SH-SY5Y (cell line): Measurements from ENCODE around the gene GRID2.

ENCODE experiments used
- GATA2 ChIP-seq: IDR thresholded peaks from 2 replicates; pipeline ENCODE4 v1.6.1; 2011; ENCODE audit warnings: mild to moderate bottlenecking, low read depth, low read length
- GATA3 ChIP-seq: IDR thresholded peaks from 2 replicates; pipeline ENCODE4 v1.6.1; 2011; ENCODE audit warnings: low read depth, mild to moderate bottlenecking, low read length, moderate library complexity

The GRID2 gene

GRCh38 chr4:92968556-92968955, 664.8 kb downstream of the GRID2 start:
- TF ChIP-seq GATA3 (no peak), GATA2 (no peak)

GRCh38 chr4:92968996-92969395, 665.2 kb downstream of the GRID2 start:
- TF ChIP-seq GATA3 (no peak), GATA2 (no peak)

GRCh38 chr4:92969650-92970379, 666.0 kb downstream of the GRID2 start:
- no peak for TF ChIP-seq GATA2
- no peak for TF ChIP-seq GATA3

GRCh38 chr4:92970996-92971395, 667.2 kb downstream of the GRID2 start:
- TF ChIP-seq GATA3, result no peak
- TF ChIP-seq GATA2, result no peak

GRCh38 chr4:92988301-92988700, 684.5 kb downstream of the GRID2 start:
- TF ChIP-seq GATA3 (no peak), GATA2 (no peak)

- no peak for TF ChIP-seq GATA3
- no peak for TF ChIP-seq GATA2
Observed at GRCh38 chr4:92992758-92993157, 689.0 kb downstream of the GRID2 start.

- TF ChIP-seq GATA2 (no peak), GATA3 (no peak)
Observed at GRCh38 chr4:92994727-92995126, 691.0 kb downstream of the GRID2 start.

GRCh38 chr4:92996533-92996932, 692.8 kb downstream of the GRID2 start:
- TF ChIP-seq GATA3 (no peak), GATA2 (no peak)

GRCh38 chr4:93000910-93001309, 697.1 kb downstream of the GRID2 start:
- TF ChIP-seq GATA3, result no peak
- no peak for TF ChIP-seq GATA2

GRCh38 chr4:93002240-93002639, 698.5 kb downstream of the GRID2 start:
- TF ChIP-seq GATA2 (no peak), GATA3 (no peak)

GRCh38 chr4:93016350-93016749, 712.6 kb downstream of the GRID2 start:
- no peak for TF ChIP-seq GATA3
- TF ChIP-seq GATA2, result no peak

GRCh38 chr4:93018243-93018642, 714.5 kb downstream of the GRID2 start:
- TF ChIP-seq GATA3, result no peak
- TF ChIP-seq GATA2, result no peak

GRCh38 chr4:93018806-93019205, 715.0 kb downstream of the GRID2 start:
- TF ChIP-seq GATA2, result no peak
- TF ChIP-seq GATA3, result no peak

GRCh38 chr4:93029769-93030168, 726.0 kb downstream of the GRID2 start:
- TF ChIP-seq GATA3 (no peak), GATA2 (no peak)

GRCh38 chr4:93030670-93031069, 726.9 kb downstream of the GRID2 start:
- TF ChIP-seq GATA3 (no peak), GATA2 (no peak)

- TF ChIP-seq GATA3 (no peak), GATA2 (no peak)
Observed at GRCh38 chr4:93031431-93032098, 727.8 kb downstream of the GRID2 start.

- TF ChIP-seq GATA3, result no peak
- no peak for TF ChIP-seq GATA2
Observed at GRCh38 chr4:93042746-93043145, 739.0 kb downstream of the GRID2 start.

GRCh38 chr4:93053140-93053539, 749.4 kb downstream of the GRID2 start:
- TF ChIP-seq GATA3 (no peak), GATA2 (no peak)
